T-helper 2 cell treated with Interferon-gamma antibody and Interleukin-4, amounts not matched to agents 100 ng/mL and 5 ng/mL, for 36 hours (primary cell): ENCODE results near the gene MAS1. TPM values are rescaled to one million over a fixed set of nuclear protein-coding genes. Genes with fewer than 3 reads are reported as not detected.
"Not testable (repeated sequence)": the region's sequence is repeated elsewhere in the genome, so short reads cannot be mapped to it uniquely, and the experiment has no call there.

Experiments used
- intact Hi-C: fragments of 100-400 bp; cut with micrococcal nuclease; formaldehyde crosslinking; loops from one replicate; pipeline ENCODE4 v1.15.1; 2023
- total RNA-seq: library from RNA; stranded (reverse); gene quantifications from 2 replicates; pipeline ENCODE4 v1.2.3, GENCODE V29; 2022

The MAS1 gene
- total RNA-seq, 1 donor from 2014 or later, result not detected

- intact Hi-C loops, result no loop called here
Observed at GRCh38 chr6:159916237-159916636, 25.4 kb downstream of the MAS1 start.

- intact Hi-C loops, result no loop called here
Observed at GRCh38 chr6:159916752-159917151, 26.0 kb downstream of the MAS1 start.

- intact Hi-C loops, result no loop called here
Observed at GRCh38 chr6:159919011-159919511, 28.3 kb downstream of the MAS1 start.

GRCh38 chr6:159919800-159920199 is 29.0 kb downstream of the MAS1 start:
- intact Hi-C loops, result no loop called here

- intact Hi-C loops, result not testable (repeated sequence)
Observed at GRCh38 chr6:159924150-159924549, 33.4 kb downstream of the MAS1 start.

GRCh38 chr6:159926542-159927203 is 35.9 kb downstream of the MAS1 start:
- intact Hi-C loops, result no loop called here

- intact Hi-C loops, result no loop called here
Observed at GRCh38 chr6:159929819-159930218, 39.0 kb downstream of the MAS1 start.

- intact Hi-C loops, result no loop called here
Observed at GRCh38 chr6:159931112-159931511, 40.3 kb downstream of the MAS1 start.

GRCh38 chr6:159931846-159932245 is 41.1 kb downstream of the MAS1 start:
- intact Hi-C loops, result no loop called here

- intact Hi-C loops, result no loop called here
Observed at GRCh38 chr6:159933077-159933476, 42.3 kb downstream of the MAS1 start.

GRCh38 chr6:159934181-159934580 is 43.4 kb downstream of the MAS1 start:
- intact Hi-C loops, result no loop called here

GRCh38 chr6:159935065-159935464 is 44.3 kb downstream of the MAS1 start:
- intact Hi-C loops, result no loop called here

GRCh38 chr6:159935633-159936032 is 44.8 kb downstream of the MAS1 start:
- intact Hi-C loops, result no loop called here

- intact Hi-C loops, result loop anchor here (10.0 kb wide), 1 partner anchor 515 kb away; no protein-coding TSS in a partner anchor
Observed at GRCh38 chr6:159939591-159940016, 48.8 kb downstream of the MAS1 start.

Other genes starting within 250 kb of the MAS1 start
- 60.7 and 63.9 TPM in 2 replicates for gene SOD2, start 197.7 kb upstream of the MAS1 start, total RNA-seq
- gene WTAP, start 163.5 kb upstream of the MAS1 start, total RNA-seq, result 119 and 121 TPM in 2 replicates
- 68.4 and 76.3 TPM in 2 replicates for gene ACAT2, start 128.9 kb upstream of the MAS1 start, total RNA-seq
- 282 and 290 TPM in 2 replicates for gene TCP1, start 101.4 kb upstream of the MAS1 start, total RNA-seq
- gene MRPL18, start 100.5 kb upstream of the MAS1 start, total RNA-seq, result 77.7 and 82.4 TPM in 2 replicates
- 0.50 and 0.93 TPM in 2 replicates for gene PNLDC1, start 90.7 kb upstream of the MAS1 start, total RNA-seq
- 59.5 and 64.0 TPM in 2 replicates for gene IGF2R, start 78.1 kb downstream of the MAS1 start, total RNA-seq
- gene SLC22A1, start 230.8 kb downstream of the MAS1 start, total RNA-seq, result 0.57 and 0.70 TPM in 2 replicates